Adrenal gland (tissue), 12 donors: ENCODE measurements around the gene SOCS7. TPM values are rescaled to one million over a fixed set of nuclear protein-coding genes. Genes with fewer than 3 reads are reported as not detected.

Experiments
- DNase-seq, 7 donors: peaks; one replicate each; pipeline ENCODE4 v3.0.0-alpha.2; 2019 to 2020
- H3K27ac ChIP-seq, 5 donors: fragments of 200-600 bp; sonication (generic) in 4 of 5; 1 replicate in 3 of 5; 2 replicates in 2 of 5; pipeline versions ENCODE4 v1.5.1 to v1.8.0; 2016 to 2020; ENCODE audit warnings: mild to moderate bottlenecking in 1 of 5
- H3K27me3 ChIP-seq: fragments of 200-600 bp; 2 replicates; pipeline ENCODE4 v1.8.0; 2021
- H3K36me3 ChIP-seq, 2 donors: fragments of 200-600 bp; replicated peaks in 1 of 2; 1 replicate in 1 of 2; 2 replicates in 1 of 2; pipeline versions ENCODE4 v1.5.1 to v1.8.0; 2018 to 2022
- H3K4me1 ChIP-seq, 2 donors: fragments of 200-600 bp; replicated peaks in 1 of 2; 1 replicate in 1 of 2; 2 replicates in 1 of 2; pipeline versions ENCODE4 v1.5.1 to v1.8.0; 2018 to 2021
- H3K4me3 ChIP-seq, 4 donors: fragments of 200-600 bp; sonication (generic) in 3 of 4; one replicate each; pipeline ENCODE4 v1.5.1; 2016 to 2018
- H3K9me3 ChIP-seq, 3 donors: fragments of 200-600 bp; sonication (generic) in 1 of 3; replicated peaks in 1 of 3; 1 replicate in 2 of 3; 2 replicates in 1 of 3; pipeline versions ENCODE4 v1.5.1 to v1.8.0; 2016 to 2021
- CTCF ChIP-seq, 6 experiments: fragments of 450-650 bp in 4 of 6; fragments of 200-600 bp in 2 of 6; sonication (generic) in 1 of 6; IDR thresholded peaks; 1 replicate in 5 of 6; 2 replicates in 1 of 6; pipeline versions ENCODE4 v1.5.1 to v1.8.0; 2016 to 2021; ENCODE audit warnings: antibody characterized with exemption in 6 of 6, mild to moderate bottlenecking in 2 of 6, moderate library complexity in 1 of 6
- POLR2A ChIP-seq, 2 donors: fragments of 450-650 bp; IDR thresholded peaks; one replicate each; pipeline ENCODE4 v1.6.1; 2017; ENCODE audit warnings: antibody characterized with exemption in 2 of 2, mild to moderate bottlenecking in 2 of 2, moderate library complexity in 1 of 2
- WGBS, 4 donors: extraction: QIAGEN DNeasy Blood & Tissue Kit in 2 of 4; methylation state at CpG; one replicate each; pipeline versions ENCODE4 v1.1.5 to v1.1.7; 2013 to 2017; 5-methylcytosine and 5-hydroxymethylcytosine counted together
- intact Hi-C, 2 donors: fragments of 100-400 bp; cut with DNase I; formaldehyde crosslinking; loops; one replicate each; pipeline versions ENCODE4 v1.14.1 to v1.15.0; 2022 to 2023
- polyA plus RNA-seq, 3 donors: library from polyadenylated mRNA; stranded (reverse); fragments of 200-250 nt in 2 of 3; fragments of 350-450 nt in 1 of 3; fragmentation: Illumina TruSeq in 1 of 3; extraction: RNeasy Lipid Tissue Mini Kit (QIAGEN cat#74804) in 1 of 3; gene quantifications; one replicate each; pipeline ENCODE4 v1.2.3, GENCODE V29; 2013 to 2014
- total RNA-seq, 9 donors: library from RNA; depleted of rRNA in 4 of 9; stranded (reverse); fragments of >200 nt in 4 of 9; fragments of 120-200 nt in 1 of 9; fragmentation: NEBNext Ultra II Directional in 1 of 9; extraction: Animal tissue kit (Norgen Biotek cat#: 25700) in 1 of 9; gene quantifications; one replicate each; pipeline versions ENCODE4 v1.1.0 to v1.2.4, GENCODE V29; 2013 to 2023
- donor health status: healthy with polysubstance abuse.
- donor health status: Bipolar disorder and iron deficiency.
- donor health status: DM: yes; HTN: yes; CAD: no.
- donor health status: DM: no; HTN: no; CAD: no.
- donor health status: DM: no; HTN: no; CAD: no.
- donor health status: DM: yes; HTN: yes; CAD: no.

The SOCS7 gene
- total and polyA plus RNA-seq, 12 donors = 2.7 to 51.3 (median 18.5) TPM

GRCh38 chr17:38425031-38425430, 73.4 kb downstream of the SOCS7 start:
- Histone ChIP-seq H3K27ac (peak overlapping the region in 2 of 5 donors; percentile 47 to 51), H3K36me3 (no peaks in the 10 kb centered on the region), H3K9me3 (no peaks in the 10 kb centered on the region), H3K27me3 (no peaks in the 10 kb centered on the region), H3K4me3 (no peak overlapping the region), H3K4me1 (peaks cover 27 to 33% of the 10 kb centered on the region in 2 donors)
- intact Hi-C loops = loop anchor here (10.0 kb wide), 2 partner anchors 60 to 160 kb away; no protein-coding TSS in a partner anchor
- WGBS, 4 donors = 63 to 82% (median 71%) methylated on average over 13 of the region's 13 CpGs
- no peak for TF ChIP-seq CTCF (IDR thresholded peaks at IDR 0.05)
- TF ChIP-seq POLR2A (IDR thresholded peaks at IDR 0.05) = no peak
- no peak for DNase-seq

GRCh38 chr17:38425744-38426143, 74.1 kb downstream of the SOCS7 start:
- H3K27me3 ChIP-seq = no peaks in the 10 kb centered on the region
- WGBS, 4 donors = 50 to 57% (median 52%) methylated on average over 8 to 9 of the region's 9 CpGs
- H3K36me3 ChIP-seq = no peaks in the 10 kb centered on the region
- DNase-seq = peak in 1 of 7 donors; percentile 40
- TF ChIP-seq CTCF (IDR thresholded peaks at IDR 0.05) = no peak
- TF ChIP-seq POLR2A (IDR thresholded peaks at IDR 0.05) = no peak
- peak overlapping the region in 2 of 5 donors; percentile 47 to 51 for H3K27ac ChIP-seq
- intact Hi-C loops = loop anchor here (10.0 kb wide), 2 partner anchors 59 to 159 kb away; no protein-coding TSS in a partner anchor
- no peak overlapping the region for H3K4me3 ChIP-seq
- peaks cover 32 to 39% of the 10 kb centered on the region in 2 donors for H3K4me1 ChIP-seq
- H3K9me3 ChIP-seq = no peaks in the 10 kb centered on the region

GRCh38 chr17:38426441-38426840, 74.8 kb downstream of the SOCS7 start:
- intact Hi-C loops = loop anchor here (10.0 kb wide), 2 partner anchors 58 to 158 kb away; no protein-coding TSS in a partner anchor
- Histone ChIP-seq H3K9me3 (no peaks in the 10 kb centered on the region), H3K4me1 (peaks cover 32 to 46% of the 10 kb centered on the region in 2 donors), H3K36me3 (no peaks in the 10 kb centered on the region), H3K4me3 (no peak overlapping the region), H3K27ac (peak overlapping the region in 3 of 5 donors; percentile 91 to 95 (median 94)), H3K27me3 (no peaks in the 10 kb centered on the region)
- no peak for TF ChIP-seq CTCF (IDR thresholded peaks at IDR 0.05)
- TF ChIP-seq POLR2A (IDR thresholded peaks at IDR 0.05) = no peak
- no peak for DNase-seq

GRCh38 chr17:38427160-38427949, 75.7 kb downstream of the SOCS7 start:
- no peaks in the 10 kb centered on the region for H3K27me3 ChIP-seq
- H3K4me3 ChIP-seq = peak overlapping the region in 2 of 4 donors; percentile 91 to 92
- no peaks in the 10 kb centered on the region for H3K9me3 ChIP-seq
- intact Hi-C loops = loop anchor here (10.0 kb wide), 2 partner anchors 57 to 157 kb away; no protein-coding TSS in a partner anchor
- DNase-seq = no peak
- peak overlapping the region; percentile 20 to 95 (median 91) for H3K27ac ChIP-seq
- TF ChIP-seq POLR2A (IDR thresholded peaks at IDR 0.05) (no peak), CTCF (IDR thresholded peaks at IDR 0.05) (no peak)
- H3K4me1 ChIP-seq = peaks cover 32 to 52% of the 10 kb centered on the region in 2 donors
- no peaks in the 10 kb centered on the region for H3K36me3 ChIP-seq
- WGBS, 4 donors = 47 to 70% (median 58%) methylated on average over 5 to 7 of the region's 7 CpGs
